ENCODE results near the gene DNAH17. TPM values are rescaled to one million over a fixed set of nuclear protein-coding genes. Genes with fewer than 3 reads are reported as not detected.

Gene DNAH17
- polyA plus RNA-seq, 1 experiment: not detected

- Histone ChIP-seq H3K9me3 (ENCODE audit: control insufficient read depth, insufficient read depth, low read length) (no peaks in the 10 kb centered on the region; the same call in 1 of the 2 replicates), H3K4me3 (ENCODE audit: low read depth, low read length) (no peak overlapping the region), H3K27ac (ENCODE audit: low read depth, low read length) (no peak overlapping the region), H3K27me3 (ENCODE audit: control insufficient read depth, insufficient read depth, low read length) (no peaks in the 10 kb centered on the region)
- ChIA-PET CTCF (no interaction called here), POLR2A (no interaction called here)
- DNase-seq (ENCODE audit: low read depth, low spot score): no peak
- TF ChIP-seq, protein P1, sequence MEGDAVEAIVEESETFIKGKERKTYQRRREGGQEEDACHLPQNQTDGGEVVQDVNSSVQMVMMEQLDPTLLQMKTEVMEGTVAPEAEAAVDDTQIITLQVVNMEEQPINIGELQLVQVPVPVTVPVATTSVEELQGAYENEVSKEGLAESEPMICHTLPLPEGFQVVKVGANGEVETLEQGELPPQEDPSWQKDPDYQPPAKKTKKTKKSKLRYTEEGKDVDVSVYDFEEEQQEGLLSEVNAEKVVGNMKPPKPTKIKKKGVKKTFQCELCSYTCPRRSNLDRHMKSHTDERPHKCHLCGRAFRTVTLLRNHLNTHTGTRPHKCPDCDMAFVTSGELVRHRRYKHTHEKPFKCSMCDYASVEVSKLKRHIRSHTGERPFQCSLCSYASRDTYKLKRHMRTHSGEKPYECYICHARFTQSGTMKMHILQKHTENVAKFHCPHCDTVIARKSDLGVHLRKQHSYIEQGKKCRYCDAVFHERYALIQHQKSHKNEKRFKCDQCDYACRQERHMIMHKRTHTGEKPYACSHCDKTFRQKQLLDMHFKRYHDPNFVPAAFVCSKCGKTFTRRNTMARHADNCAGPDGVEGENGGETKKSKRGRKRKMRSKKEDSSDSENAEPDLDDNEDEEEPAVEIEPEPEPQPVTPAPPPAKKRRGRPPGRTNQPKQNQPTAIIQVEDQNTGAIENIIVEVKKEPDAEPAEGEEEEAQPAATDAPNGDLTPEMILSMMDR (IDR thresholded peaks at IDR 0.05; ENCODE audit: low read depth, low read length): no peak
Measured at GRCh38 chr17:78414178-78415162, 162.7 kb downstream of the DNAH17 start.

DNA sequence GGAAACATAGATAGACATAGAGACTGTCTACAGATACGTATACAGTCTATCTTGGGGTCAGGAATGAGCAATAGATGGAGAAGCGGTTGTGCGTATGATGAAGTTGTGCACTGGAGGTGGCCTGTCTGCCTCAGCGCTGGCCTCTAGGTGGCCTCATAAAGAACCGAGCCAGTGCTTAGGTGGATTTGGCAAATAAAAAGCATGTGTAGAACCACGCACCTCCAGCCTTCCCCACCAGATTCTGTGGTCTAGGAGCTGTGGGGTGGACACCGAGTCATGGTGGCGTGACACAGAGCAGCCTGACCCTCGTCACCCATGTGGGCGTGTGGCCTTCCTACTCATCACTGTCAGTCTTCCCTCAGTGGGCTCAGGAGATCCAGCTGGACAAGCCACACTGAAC is 164.8 kb downstream of the DNAH17 start:
- no peak overlapping the region for H3K4me3 ChIP-seq (ENCODE audit: low read depth, low read length)
- DNase-seq (ENCODE audit: low read depth, low spot score): no peak
- CTCF ChIA-PET: interaction anchor here (0.6 to 1.9 kb wide), 8 partner anchors 9 to 322 kb away, joined by 3 to 8 read pairs (median 4); no protein-coding TSS in a partner anchor
- H3K27ac ChIP-seq (ENCODE audit: low read depth, low read length): no peak overlapping the region
- no peaks in the 10 kb centered on the region for H3K27me3 ChIP-seq (ENCODE audit: control insufficient read depth, insufficient read depth, low read length)
- no peaks in the 10 kb centered on the region; the same call in 1 of the 2 replicates for H3K9me3 ChIP-seq (ENCODE audit: control insufficient read depth, insufficient read depth, low read length)
- TF ChIP-seq, protein P1 (IDR thresholded peaks at IDR 0.05; ENCODE audit: low read depth, low read length): peak; percentile 45
- POLR2A ChIA-PET: interaction anchor here (0.7 kb wide), 1 partner anchor 11 kb away, joined by 13 read pairs; no protein-coding TSS in a partner anchor

GRCh38 chr17:78411241-78411857 is 165.8 kb downstream of the DNAH17 start:
- H3K4me3 ChIP-seq (ENCODE audit: low read depth, low read length): no peak overlapping the region
- CTCF ChIA-PET: interaction anchor here (0.5 to 1.9 kb wide), 9 partner anchors 10 to 323 kb away, joined by 3 to 9 read pairs (median 4); no protein-coding TSS in a partner anchor
- no peaks in the 10 kb centered on the region for H3K9me3 ChIP-seq (ENCODE audit: control insufficient read depth, insufficient read depth, low read length)
- TF ChIP-seq, protein P1 (IDR thresholded peaks at IDR 0.05; ENCODE audit: low read depth, low read length): no peak
- POLR2A ChIA-PET: interaction anchor here (0.7 kb wide), 1 partner anchor 10 kb away, joined by 13 read pairs; no protein-coding TSS in a partner anchor
- no peaks in the 10 kb centered on the region for H3K27me3 ChIP-seq (ENCODE audit: control insufficient read depth, insufficient read depth, low read length)
- no peak overlapping the region for H3K27ac ChIP-seq (ENCODE audit: low read depth, low read length)
- DNase-seq (ENCODE audit: low read depth, low spot score): no peak

GRCh38 chr17:78409191-78409928 is 167.8 kb downstream of the DNAH17 start:
- no peaks in the 10 kb centered on the region for H3K9me3 ChIP-seq (ENCODE audit: control insufficient read depth, insufficient read depth, low read length)
- ChIA-PET CTCF (no interaction called here), POLR2A (no interaction called here)
- H3K4me3 ChIP-seq (ENCODE audit: low read depth, low read length): no peak overlapping the region
- DNase-seq (ENCODE audit: low read depth, low spot score): no peak
- TF ChIP-seq, protein P1 (IDR thresholded peaks at IDR 0.05; ENCODE audit: low read depth, low read length): no peak
- H3K27ac ChIP-seq (ENCODE audit: low read depth, low read length): no peak overlapping the region
- no peaks in the 10 kb centered on the region for H3K27me3 ChIP-seq (ENCODE audit: control insufficient read depth, insufficient read depth, low read length)
